Stimulated activated CD4-positive, alpha-beta T cell treated with anti-CD3 and anti-CD28 coated beads, Interleukin-1b, Interleukin-23, amount 100 ng/mL, for 24 hours (primary cell): ENCODE data around the gene HK1.
"Not testable (repeated sequence)": the region's sequence is repeated elsewhere in the genome, so short reads cannot be mapped to it uniquely, and the experiment has no call there.

ENCODE experiments used
- DNase-seq, 4 experiments: peaks; one replicate each; pipeline ENCODE4 v3.0.0-alpha.2; 2020; ENCODE audit warnings: low read depth in 4 of 4, low spot score in 1 of 4

Gene HK1

DNA sequence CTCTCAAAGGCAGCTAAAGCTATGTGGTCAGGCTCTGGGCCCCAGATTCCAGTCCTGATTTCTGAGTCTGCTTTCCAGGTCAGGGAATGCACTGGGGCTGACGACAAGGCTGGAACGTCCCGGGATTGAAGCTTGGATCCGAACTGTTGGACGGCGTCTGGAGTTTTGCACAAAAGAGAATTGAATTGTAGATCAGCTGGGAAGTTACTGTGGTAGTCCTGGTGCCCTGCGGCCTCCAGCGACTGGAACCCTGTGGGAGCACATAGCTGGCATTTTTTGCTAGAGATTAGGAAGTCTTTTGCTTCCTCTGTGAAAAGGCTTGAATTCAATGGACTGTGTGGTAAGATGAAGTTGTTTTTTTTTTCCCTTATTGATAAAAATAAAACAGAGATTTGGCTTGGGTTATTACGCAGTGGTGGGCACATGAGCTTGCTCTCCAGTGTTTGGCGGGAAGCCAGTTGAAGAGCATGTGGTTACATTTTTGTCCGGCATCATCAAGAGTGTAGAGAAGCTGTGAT is at the start of gene HK1:
Gene HK1 (plus strand): TSS at position 51 of the 518 bp plus-strand sequence.
- no peak for DNase-seq

- no peak for DNase-seq
Observed at GRCh38 chr10:69229616-69229916, 48.7 kb upstream of the HK1 start.

GRCh38 chr10:69230128-69230527 is 48.2 kb upstream of the HK1 start:
- no peak for DNase-seq

DNA sequence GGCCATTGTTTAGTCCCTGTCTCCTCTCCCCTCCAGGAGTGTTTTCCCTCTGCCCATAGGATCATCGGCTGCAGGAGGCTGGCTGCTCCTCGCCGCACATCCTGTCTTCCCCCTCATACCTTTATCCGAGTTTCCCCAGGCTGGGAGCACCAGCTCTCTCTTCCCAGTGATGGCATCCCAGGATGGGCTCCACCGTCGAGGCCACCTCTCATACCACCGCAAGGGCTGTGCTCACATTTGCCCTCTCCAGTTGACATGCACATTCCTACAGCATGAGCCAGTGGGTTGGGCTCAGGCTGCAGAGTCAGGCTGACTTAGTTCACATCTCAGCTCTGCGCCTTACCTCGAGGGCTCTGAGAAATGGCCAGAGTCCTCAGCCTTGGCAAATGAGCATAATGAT is 46.0 kb upstream of the HK1 start:
- DNase-seq = no peak

- no peak for DNase-seq
Observed at GRCh38 chr10:69232736-69233480, 45.4 kb upstream of the HK1 start.

GRCh38 chr10:69234447-69234846 is 43.8 kb upstream of the HK1 start:
- no peak for DNase-seq

DNA sequence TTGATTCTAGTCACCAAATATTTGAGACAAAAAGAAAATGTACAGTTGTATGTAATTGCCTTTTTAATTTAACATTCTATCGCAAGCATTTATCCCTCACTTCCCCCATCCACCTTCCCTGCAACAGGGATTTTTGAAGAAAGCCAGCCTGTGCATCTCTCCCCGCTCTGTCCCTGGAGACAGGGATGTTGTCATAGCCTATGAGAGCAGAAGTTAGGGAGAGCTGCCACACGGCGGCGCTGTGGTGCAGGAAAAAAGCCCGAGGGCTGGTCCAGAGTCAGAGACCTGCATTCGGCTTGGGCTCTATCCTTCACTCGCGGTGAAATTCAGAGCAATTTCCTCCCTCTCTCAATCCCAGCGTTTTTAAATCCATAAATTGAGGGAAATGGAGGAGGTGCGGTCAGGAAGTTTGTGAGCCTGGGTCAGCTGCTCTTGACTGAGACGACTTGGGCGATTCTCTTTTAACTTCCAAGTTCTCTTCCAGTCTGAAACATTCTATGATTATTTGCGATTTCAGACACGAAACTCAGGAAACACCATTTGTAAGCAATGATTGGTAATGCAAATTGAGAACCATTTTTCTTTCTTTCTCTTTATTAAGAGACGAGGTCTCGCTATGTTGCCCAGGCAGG is 40.7 kb upstream of the HK1 start:
- peak; percentile 76 to 86 (median 79) for DNase-seq

GRCh38 chr10:69239136-69239535 is 39.2 kb upstream of the HK1 start:
- DNase-seq = no peak

GRCh38 chr10:69239816-69240434 is 38.4 kb upstream of the HK1 start:
- DNase-seq = no peak

DNA sequence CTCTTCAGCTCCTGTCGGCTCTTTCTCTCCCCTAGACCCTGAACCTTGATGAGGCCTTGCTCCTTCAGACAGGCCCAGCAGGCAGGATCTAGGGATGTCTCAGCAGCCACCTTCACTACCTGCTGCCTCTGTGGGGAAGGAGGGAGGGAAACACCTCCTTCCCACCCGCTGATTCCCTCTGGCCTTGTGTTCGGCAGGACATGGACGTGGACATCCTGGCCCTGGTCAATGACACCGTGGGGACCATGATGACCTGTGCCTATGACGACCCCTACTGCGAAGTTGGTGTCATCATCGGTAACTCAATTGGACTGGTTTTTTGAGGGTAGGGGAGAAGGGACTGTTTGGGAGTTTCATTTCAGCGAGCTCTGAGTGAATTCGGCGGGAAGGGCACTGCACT is 37.8 kb upstream of the HK1 start:
- DNase-seq = no peak

GRCh38 chr10:69241575-69241974 is 36.7 kb upstream of the HK1 start:
- DNase-seq = no peak

GRCh38 chr10:69242040-69242851 is 36.0 kb upstream of the HK1 start:
- no peak for DNase-seq

GRCh38 chr10:69242852-69243212 is 35.5 kb upstream of the HK1 start:
- DNase-seq = no peak

DNA sequence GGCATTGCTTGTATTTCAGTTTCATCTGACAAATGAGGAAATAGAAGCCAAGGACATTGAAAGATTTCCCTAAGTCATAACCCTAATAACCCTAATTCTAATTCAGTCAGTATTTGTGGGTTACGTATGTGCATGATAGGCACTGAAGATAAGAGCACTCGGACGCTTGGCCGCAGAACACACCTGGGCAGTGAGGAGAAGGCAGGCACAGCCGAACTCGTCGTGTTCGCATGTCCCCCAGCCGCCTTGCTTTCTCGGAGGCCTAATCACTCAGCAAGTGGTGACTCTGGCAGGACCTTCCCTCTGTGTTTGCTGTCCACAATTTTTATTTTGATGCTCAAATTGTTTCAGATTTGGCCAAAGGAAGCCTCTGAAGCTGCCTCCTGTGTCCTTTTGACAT is 34.5 kb upstream of the HK1 start:
- no peak for DNase-seq

DNA sequence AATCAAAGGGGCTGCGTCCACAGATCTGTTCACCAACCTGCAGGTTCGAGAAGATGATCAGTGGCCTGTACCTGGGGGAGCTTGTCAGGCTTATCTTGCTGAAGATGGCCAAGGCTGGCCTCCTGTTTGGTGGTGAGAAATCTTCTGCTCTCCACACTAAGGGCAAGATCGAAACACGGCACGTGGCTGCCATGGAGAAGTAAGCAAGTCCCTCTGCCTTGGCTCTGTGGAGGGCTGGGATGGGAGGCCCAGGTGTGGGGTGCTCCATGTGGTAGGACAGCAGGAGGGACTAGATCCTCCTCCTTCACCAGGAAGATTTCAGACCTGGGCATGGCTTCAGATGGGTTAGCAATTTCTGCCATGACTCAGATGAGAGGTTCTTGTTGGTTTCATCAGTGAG is 32.3 kb upstream of the HK1 start:
- no peak for DNase-seq

DNA sequence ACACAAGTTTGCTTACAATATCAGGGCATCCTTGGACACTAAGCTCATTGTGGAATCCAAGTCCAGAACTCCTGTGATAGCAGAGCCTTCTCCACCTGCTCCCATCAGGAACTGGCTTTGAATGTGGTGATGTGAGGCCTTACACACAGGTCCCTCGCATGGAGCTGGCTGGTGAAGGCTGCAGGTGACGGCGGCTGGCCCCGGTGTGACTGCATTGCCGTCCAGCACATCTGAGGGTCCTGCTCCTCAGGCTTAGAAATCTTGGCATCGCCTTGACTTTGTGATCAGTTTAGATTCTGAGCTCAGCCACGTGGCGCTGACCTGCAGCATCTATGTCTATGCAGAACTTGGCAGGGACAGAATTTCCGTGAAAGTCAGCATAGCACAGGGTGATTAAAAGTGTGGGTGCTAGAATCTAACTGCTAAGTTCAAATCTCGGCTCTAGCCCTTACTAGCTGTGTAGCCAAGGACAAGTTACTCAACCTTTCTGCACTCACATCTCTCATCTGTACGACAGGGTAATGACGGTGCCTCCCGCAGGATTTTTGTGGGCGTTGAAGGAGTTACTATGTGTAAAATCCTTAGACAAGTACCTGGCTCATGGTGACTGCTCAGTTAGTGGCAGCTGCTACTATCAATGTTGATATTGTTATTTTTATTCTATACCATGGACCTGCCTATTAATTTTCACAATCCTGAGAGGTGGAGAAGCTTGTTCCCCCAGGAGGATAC is 31.5 kb upstream of the HK1 start:
- no peak for DNase-seq

DNA sequence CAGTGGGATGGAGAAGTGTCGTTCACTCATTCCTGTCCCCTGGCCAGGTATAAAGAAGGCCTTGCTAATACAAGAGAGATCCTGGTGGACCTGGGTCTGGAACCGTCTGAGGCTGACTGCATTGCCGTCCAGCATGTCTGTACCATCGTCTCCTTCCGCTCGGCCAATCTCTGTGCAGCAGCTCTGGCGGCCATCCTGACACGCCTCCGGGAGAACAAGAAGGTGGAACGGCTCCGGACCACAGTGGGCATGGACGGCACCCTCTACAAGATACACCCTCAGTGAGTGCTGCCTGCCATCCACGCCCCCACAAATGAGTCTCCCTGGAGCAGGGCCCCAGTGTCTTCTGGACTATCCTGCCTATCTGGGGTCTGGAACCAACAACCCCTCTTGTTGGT is 31.0 kb upstream of the HK1 start:
- no peak for DNase-seq

DNA sequence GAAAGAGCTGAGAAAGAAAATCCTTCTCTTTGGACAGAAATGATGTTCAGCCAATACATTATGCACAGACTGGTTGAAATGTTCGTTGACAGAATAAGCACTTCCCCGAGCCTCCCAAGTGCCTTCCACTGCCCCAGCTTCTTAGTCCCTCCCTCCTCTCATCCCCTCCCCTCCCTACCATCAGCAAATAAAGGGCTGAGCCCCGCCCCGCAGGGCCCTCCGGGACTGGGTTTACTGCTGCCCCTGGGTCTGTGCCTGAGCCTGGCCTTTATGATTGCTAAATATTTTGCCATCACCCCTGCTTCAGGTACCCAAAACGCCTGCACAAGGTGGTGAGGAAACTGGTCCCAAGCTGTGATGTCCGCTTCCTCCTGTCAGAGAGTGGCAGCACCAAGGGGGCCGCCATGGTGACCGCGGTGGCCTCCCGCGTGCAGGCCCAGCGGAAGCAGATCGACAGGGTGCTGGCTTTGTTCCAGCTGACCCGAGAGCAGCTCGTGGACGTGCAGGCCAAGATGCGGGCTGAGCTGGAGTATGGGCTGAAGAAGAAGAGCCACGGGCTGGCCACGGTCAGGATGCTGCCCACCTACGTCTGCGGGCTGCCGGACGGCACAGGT is 30.1 kb upstream of the HK1 start:
- DNase-seq = no peak

- DNase-seq = no peak
Observed at GRCh38 chr10:69250041-69250440, 28.3 kb upstream of the HK1 start.

GRCh38 chr10:69251417-69251816 is 26.9 kb upstream of the HK1 start:
- not testable (repeated sequence) for DNase-seq

GRCh38 chr10:69253171-69253570 is 25.1 kb upstream of the HK1 start:
- no peak for DNase-seq
